Posterior cingulate gyrus (tissue), 11 donors: ENCODE results near the gene MTIF2.
"Not testable (repeated sequence)": the region's sequence is repeated elsewhere in the genome, so short reads cannot be mapped to it uniquely, and the experiment has no call there.

Experiments used
- DNase-seq, 10 donors: peaks; one replicate each; pipeline versions ENCODE4 v3.0.0 to v3.0.0-alpha.2; 2020 to 2021; ENCODE audit warnings: mixed read lengths in 3 of 10
- intact Hi-C: fragments of 100-400 bp; cut with DNase I; formaldehyde crosslinking; loops from one replicate; pipeline ENCODE4 v1.15.1; 2023

The MTIF2 gene

DNA sequence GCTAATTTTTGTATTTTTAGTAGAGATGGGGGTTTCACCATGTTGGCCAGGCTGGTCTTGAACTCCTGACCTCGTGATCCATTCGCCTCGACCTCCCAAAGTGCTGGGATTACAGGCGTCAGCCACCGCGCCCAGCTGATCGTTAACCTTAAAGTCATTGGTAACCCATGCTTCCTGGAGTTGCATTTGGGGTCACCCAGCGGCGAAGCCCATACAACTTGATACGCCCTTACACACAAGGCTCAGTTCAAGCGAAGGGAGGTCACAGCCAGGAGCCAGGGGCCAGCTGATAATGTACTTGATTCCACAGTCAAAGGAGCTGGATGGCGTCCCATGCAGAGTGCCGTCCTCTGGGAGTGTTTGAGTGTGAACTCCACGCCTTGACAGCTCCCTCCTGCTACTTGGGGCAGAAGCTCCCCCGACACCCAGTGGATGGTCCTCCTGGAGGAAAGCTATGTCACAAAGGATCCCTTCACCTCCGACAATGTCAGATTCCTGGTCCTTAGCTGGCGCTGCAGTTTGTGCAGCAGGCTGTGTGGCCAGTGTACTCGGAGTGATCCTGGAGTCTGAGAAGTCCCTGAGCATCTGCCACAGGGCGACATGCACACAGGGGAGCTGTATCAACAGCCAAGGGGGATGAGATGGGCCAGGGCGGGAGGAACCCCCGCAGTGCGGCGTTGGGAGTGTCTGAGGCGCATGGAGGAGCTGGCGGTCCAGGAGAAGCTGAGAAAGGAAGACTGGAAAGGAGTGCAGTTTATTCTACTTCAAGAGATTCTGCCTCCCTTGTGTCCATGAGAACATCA lies 44.9 kb downstream of the MTIF2 start:
- intact Hi-C loops, result no loop called here
- peak in 1 of 10 donors; percentile 80 for DNase-seq

GRCh38 chr2:55213822-55214221 lies 55.2 kb downstream of the MTIF2 start:
- no peak for DNase-seq
- intact Hi-C loops, result no loop called here

DNA sequence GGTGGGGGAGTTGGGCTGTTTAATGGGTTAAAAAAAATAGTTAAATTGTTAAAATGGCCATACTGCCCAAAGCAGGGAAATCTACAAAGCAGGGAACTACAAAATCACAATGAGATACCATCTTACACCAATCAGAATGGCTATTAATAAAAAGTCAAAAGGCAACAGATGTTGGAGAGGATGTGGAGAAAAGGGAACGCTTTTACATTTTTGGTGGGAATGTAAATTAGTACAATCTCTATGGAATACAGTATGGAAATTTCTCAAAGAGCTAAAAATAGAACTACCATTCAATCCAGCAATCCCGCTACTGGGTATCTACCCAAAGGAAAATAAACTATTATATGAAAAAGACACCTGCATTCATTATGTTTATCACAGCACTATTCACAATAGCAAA lies 64.1 kb downstream of the MTIF2 start:
- DNase-seq, result no peak
- intact Hi-C loops, result no loop called here

GRCh38 chr2:55204536-55204935 lies 64.5 kb downstream of the MTIF2 start:
- DNase-seq, result no peak
- intact Hi-C loops, result no loop called here

DNA sequence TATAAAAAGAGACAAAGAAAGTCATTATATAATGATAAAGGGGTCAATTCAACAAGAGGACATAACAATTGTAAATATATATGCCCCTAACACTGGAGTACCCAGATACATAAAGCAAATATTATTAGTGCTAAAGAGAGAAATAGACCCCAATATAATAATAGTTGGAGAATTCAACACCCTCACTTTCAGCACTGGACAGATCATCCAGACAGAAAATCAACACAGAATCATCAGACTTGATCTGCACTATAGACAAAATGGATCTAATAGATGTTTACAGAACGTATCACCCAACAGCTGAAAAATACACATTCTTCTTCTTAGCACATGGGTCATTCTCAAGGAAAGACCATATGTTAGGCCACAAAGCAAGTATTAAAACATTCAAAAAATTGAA lies 68.6 kb downstream of the MTIF2 start:
- no peak for DNase-seq
- intact Hi-C loops, result no loop called here

GRCh38 chr2:55196526-55196925 lies 72.5 kb downstream of the MTIF2 start:
- DNase-seq, result no peak
- intact Hi-C loops, result no loop called here

- DNase-seq, intact Hi-C loops: not testable (repeated sequence)
Measured at GRCh38 chr2:55191888-55192287, 77.1 kb downstream of the MTIF2 start.

- DNase-seq, intact Hi-C loops: not testable (repeated sequence)
Measured at GRCh38 chr2:55186837-55187236, 82.2 kb downstream of the MTIF2 start.
